HG03442 (cell line): ENCODE data around the gene WDHD1.
A peak's percentile ranks its signal among the peaks of the same experiment; 100 is the strongest.
"Not testable (repeated sequence)": the region's sequence is repeated elsewhere in the genome, so short reads cannot be mapped to it uniquely, and the experiment has no call there.

Source experiments
- ATAC-seq: cut with Tn5 transposase; IDR thresholded peaks from one replicate; pipeline ENCODE4 v1.9.1; 2021; ENCODE audit warnings: mild to moderate bottlenecking, moderate library complexity; ENCODE audit not compliant: unreplicated experiment

Gene WDHD1

GRCh38 chr14:54909817-54910558 lies 116.9 kb downstream of the WDHD1 start:
- no peak for ATAC-seq

DNA sequence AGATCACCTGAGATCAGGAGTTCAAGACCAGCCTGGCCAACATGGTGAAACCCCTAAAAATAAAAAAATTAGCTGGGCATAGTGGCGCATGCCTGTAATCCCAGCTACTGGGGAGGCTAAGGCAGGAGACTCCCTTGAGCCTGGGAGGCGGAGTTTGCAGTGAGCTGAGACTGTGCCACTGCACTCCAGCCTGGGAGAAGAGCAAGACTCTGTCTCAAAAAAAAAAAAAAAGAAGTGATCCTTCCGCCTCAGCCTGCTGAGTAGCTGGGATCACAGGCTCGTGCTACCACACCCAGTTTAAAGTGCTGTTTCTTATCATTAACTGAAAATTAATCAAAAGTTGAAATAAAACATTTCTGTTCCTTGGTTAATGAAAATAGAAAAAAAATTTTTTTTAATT lies 117.9 kb downstream of the WDHD1 start:
- not testable (repeated sequence) for ATAC-seq

- ATAC-seq = no peak
Observed at GRCh38 chr14:54908190-54908589, 118.7 kb downstream of the WDHD1 start.

DNA sequence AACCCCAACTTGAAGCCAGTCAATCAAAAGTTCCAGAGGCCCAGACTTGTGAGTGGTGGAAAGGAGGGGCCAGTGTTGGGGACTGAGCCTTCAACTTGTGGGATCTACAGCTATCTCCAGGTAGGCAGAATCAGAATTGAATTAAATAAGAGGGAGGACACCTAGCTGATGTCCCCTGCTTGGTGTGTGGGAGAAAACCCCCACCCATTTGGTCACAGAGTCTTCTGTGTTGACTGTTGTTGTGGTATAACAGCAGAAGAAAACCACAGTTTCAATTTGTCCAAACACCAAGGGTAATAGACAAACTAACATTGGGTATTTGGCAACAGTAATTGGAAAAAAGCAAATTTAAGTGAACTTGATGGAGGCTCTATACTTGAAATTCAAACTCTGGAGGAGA lies 120.8 kb downstream of the WDHD1 start:
- no peak for ATAC-seq

DNA sequence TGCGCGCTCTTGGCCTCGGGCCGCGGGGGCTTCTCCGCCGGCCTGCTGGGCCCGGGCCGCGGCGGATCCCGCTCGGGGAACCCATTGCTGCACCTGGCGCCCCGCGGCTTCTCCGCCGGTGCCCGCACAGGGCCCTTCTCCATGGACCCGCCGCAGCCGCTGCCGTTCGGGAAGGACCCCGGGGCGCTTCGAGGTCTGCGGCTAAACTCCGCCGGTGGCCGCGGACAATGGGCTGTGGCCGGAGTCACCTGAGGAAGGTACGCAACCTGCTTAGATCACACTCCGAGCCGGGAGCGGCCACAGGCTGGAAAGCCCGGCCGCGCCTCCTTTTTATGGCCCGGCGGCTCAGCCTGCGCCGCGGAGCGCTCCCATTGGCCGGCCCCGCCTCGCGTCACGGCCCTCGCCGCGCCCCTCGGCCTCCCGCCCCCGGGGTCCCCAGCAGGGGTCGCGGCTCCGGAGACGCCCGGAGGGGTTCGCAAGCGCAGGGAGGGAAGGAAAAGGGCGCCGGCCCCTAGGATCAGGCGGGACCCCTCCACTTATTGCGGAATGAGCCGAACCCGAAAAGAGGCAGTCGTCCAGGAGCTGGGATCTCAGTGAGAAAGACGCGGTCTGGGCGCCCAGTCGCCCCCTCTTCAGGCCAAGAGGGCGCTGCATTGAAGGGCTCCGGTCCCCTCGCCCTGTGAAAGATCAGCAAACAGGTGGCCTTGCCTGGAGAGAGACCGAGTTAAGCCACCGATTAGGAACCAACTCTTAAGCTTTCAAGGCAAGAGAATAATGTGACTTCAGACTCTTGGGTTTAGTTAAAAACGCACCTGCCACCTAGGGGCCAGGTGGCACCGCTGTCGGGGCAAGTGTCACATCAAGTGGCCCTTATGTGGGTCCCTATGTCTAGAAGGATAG lies 124.1 kb downstream of the WDHD1 start, which contains the start of gene GCH1:
Gene GCH1, minus strand, starts transcription at position 306 of the 900 bp plus-strand sequence. Its CDS starts 163 bp downstream, at position 143.
- ATAC-seq = peak; percentile 77

DNA sequence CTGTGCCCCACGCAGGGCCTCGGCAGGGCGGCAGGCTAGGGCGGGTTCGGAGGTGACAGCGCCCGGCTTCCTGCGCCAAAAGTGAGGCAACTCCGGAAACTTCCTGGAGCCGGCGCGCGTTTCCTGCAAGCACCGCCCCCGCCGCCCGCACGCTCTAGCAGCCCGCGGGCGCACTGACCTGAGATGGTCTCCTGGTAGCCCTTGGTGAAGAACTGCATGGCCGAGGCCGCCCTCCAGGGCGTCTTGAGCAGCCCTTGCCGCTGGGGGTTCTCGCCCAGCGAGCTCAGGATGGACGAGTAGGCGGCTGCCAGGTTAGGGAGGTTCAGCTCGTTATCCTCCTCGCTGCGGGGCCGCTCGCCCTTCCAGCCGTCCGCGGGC lies 124.8 kb downstream of the WDHD1 start:
- peak; percentile 45 for ATAC-seq

DNA sequence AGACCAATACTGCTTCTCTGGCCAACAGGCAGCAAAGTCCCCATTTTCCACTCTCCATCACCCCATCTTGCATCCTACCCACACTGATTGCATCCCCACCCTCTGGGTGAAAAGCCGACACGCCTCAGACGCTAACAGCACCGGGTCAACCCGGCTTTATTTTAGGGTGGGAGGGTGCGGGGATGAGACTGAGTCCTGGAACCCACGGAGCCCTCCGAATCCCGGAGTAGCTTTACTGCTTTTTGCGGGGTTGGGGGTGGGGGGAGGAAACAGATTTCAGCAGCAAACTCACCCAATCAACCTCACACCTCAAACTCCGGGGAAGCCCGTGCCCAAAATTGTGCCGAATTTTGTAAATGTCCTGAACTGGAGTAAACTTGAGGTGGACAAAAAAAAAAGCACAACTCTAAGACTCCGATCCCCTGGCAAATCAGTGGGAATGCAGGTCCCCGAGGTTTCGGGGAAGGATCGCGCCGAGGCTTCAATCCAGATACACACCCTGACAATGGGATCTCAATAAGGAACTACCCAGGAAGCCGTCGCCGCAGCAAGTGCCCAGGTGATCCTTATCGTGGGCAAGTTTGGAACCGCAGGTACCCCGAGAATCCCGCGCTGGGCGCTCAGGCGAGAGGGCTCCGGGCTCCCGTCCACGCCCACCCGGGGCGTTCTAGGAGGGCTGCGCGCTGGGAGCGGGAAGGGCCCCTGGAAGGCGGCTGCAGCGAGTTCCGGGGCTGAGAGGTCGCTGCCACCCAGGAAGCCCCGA lies 125.3 kb downstream of the WDHD1 start:
- no peak for ATAC-seq

DNA sequence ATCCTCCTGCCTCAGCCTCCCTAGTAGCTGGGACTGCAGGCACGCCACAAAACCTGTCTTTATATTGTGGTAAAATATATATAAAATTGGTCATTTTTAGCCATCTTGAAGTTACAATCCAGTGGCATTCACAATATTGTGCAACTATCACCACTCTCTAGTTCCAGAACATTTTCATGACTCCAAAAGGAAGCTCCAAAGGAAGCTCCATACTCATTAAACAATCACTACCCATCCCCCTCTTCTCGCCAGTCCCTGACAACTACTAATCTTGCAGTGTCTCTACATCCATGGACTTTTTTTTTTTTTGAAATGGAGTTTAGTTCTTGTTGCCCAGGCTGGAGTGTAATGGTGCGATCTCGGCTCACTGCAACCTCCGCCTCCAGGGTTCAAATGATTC lies 127.3 kb downstream of the WDHD1 start:
- ATAC-seq = no peak

DNA sequence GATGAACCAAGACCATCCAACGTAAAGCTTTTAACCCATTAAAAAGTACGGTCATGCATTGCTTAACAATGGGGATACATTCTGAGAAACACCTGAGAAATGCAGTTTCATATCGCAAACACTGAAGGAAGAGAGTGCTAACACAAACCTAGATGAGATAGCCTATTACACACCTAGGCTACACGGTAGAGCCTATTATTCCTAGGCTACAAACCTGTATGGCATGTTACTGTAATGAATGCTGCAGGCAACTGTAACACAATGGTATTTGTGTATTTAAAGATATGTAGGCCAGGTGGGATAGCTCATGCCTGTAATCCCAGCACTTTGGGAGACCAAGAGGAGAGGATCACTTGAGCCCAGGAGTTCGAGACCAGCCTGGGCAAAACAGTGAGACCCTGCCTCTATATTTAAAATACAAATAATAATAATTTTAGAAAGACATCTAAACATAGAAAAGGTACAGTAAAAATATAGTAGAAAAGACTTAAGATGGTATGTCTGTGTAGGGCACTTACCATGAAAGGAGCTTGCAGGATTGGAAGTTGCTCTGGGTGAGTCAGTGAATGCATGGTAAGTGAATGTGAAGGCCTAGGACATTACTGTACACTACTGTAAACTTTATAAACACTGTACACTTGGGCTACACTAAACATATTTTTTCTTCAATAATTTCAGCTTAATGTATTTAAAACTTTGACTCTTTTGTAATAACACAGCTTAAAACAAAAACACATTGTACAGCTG lies 128.9 kb downstream of the WDHD1 start:
- not testable (repeated sequence) for ATAC-seq

DNA sequence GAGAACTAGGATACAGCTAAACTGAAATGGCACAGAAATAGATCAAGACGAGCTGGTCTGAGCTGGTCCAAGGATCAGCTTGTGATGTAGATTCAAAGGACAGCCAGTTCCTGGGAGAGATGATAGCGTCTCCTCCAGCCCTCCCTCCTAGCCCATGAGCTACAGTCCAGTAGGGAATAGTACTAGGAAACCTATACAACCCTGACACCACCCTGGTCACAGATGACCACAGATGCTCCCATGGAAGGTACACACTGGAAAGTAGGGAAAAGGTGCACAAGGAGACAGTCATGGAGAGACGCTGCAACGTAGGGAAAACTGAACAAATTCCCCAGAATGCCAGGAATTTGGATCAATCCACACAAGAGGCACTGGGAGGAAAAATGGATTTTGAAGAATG lies 131.2 kb downstream of the WDHD1 start:
- ATAC-seq = no peak

DNA sequence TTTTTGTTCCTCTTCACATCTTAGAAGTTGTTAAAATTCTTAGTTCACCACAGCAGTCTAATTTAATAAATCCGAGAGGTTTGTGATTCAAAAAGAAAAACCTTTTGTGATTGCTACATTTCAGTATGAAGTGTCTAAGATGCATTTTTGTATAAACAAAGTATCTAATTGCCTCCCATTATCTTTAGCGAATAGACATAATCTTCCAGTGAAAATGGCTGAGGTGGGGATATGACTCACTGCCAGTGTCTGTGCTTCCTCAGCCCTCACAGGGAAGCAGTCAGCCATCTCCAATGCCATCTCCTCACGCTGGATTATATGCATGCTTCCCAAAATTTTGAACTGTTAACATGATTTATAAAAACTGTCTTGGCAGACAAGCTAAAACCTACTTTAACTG lies 131.9 kb downstream of the WDHD1 start:
- no peak for ATAC-seq

GRCh38 chr14:54893151-54893760 lies 133.6 kb downstream of the WDHD1 start:
- peak; percentile 46 for ATAC-seq

DNA sequence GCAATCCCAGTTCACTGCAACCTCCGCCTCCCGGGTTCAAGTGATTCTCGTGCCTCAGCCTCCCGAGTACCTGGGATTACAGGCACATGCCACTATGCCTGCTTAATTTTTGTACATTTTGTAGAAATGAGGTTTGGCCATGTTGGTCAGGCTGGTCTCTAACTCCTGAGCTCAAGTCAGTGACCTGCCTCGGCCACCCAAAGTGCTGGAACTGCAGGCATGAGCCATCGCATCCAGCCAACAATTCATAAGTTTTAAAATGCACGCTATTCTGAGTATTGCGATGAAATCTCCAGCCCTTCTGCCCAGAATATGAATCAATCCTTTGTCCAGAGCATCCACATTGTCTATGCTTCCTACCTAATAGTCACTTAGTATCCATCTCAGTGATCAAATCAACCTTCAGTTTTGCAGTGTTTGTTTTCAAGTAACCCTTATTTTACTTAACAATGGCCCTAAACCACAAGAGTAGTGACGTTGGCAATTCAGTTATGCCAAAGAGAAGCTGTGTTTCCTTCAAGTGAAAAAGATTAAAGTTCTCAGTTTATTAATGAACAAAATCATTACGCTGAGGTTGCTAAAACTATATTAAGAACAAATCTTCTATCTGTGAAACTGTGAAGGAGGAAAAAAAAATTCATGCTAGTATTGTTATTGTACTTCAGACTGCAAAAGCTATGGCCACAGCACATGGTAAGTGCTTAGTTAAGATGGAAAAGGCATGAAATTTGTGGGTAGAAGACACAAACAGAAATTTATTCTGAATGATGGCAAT lies 135.2 kb downstream of the WDHD1 start:
- no peak for ATAC-seq

DNA sequence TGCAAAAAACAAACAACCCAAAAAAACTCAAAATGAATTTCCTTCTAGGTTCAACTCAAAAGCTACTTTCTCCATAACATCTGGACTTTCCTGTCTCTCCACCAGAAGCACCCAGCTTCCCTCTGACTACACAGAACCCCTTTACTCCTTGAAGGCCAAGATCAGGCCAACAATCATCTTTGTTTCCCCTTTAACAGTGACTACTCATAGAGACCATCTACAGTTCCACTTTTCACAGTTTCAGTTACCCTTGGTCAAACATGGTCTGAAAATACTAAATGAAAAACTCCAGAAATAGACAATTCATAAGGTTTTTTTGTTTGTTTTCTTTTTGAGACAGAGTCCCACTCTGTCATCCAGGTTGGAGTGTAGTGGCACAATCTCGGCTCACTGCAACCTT lies 136.1 kb downstream of the WDHD1 start:
- ATAC-seq = peak; percentile 83

GRCh38 chr14:54889919-54890318 lies 137.0 kb downstream of the WDHD1 start:
- no peak for ATAC-seq
